IMR-90 (cell line): ENCODE data around the gene PARP14. TPM values are rescaled to one million over a fixed set of nuclear protein-coding genes. Genes with fewer than 3 reads are reported as not detected.

Source experiments
- ATAC-seq: fragments of 200-7000 bp; cut with Tn5 transposase; 2 replicates; pipeline ENCODE4 v1.9.1; 2020; ENCODE audit warnings: low read depth, mild to moderate bottlenecking, moderate library complexity
- BruUV-seq: library from RNA; stranded (reverse); fragments of 400-500 nt; replicated peaks from 2 replicates; lab custom pipeline; 2021; lab: Mats Ljungman, UMichigan
- CTCF ChIA-PET: fragments of 300-600 bp; formaldehyde crosslinking; extraction: SDS; loops from one replicate; lab custom pipeline; 2021; ENCODE audit warnings: antibody characterized with exemption; lab: Yijun Ruan, JAX
- POLR2A ChIA-PET: fragments of 300-600 bp; sonication (Branson Sonifier 250); formaldehyde crosslinking; loops from one replicate; lab custom pipeline; 2022; ENCODE audit warnings: antibody characterized with exemption; ENCODE audit not compliant: unreplicated experiment; lab: Charles Lee
- DNase-seq: peaks from one replicate; pipeline ENCODE4 v3.0.0; 2013
- H2AFZ ChIP-seq: replicated peaks from 2 replicates; pipeline ENCODE3; 2013; ENCODE audit warnings: low read length, mild to moderate bottlenecking; ENCODE audit not compliant: poor library complexity
- H2AK5ac ChIP-seq: 2 replicates; pipeline ENCODE4 v1.6.1; 2013; ENCODE audit warnings: low read depth, low read length, inconsistent platforms
- H2AK9ac ChIP-seq: replicated peaks from 2 replicates; pipeline ENCODE3; 2013; ENCODE audit warnings: mild to moderate bottlenecking, low read depth, low read length, moderate library complexity; ENCODE audit not compliant: poor library complexity
- H2BK120ac ChIP-seq: 2 replicates; pipeline ENCODE4 v1.6.1; 2013; ENCODE audit warnings: low read depth, low read length, inconsistent platforms
- H2BK15ac ChIP-seq: 3 replicates; pipeline ENCODE4 v1.6.1; 2013; ENCODE audit warnings: low read depth, low read length, inconsistent platforms
- H2BK20ac ChIP-seq: 2 replicates; pipeline ENCODE4 v1.6.1; 2013; ENCODE audit warnings: low read depth, mild to moderate bottlenecking, inconsistent platforms, low read length, moderate library complexity
- H2BK5ac ChIP-seq: 2 replicates; pipeline ENCODE4 v1.6.1; 2013; ENCODE audit warnings: mild to moderate bottlenecking, low read depth, low read length, inconsistent platforms; ENCODE audit not compliant: poor library complexity, severe bottlenecking
- H3K14ac ChIP-seq: replicated peaks from 2 replicates; pipeline ENCODE4 v1.6.1; 2013; ENCODE audit warnings: low read depth, low read length, inconsistent platforms
- H3K18ac ChIP-seq: 2 replicates; pipeline ENCODE4 v1.6.1; 2013; ENCODE audit warnings: low read depth, low read length, control low read depth
- H3K23ac ChIP-seq: 2 replicates; pipeline ENCODE4 v1.6.1; 2013; ENCODE audit warnings: low read depth, low read length, inconsistent platforms
- H3K27ac ChIP-seq: 2 replicates; pipeline ENCODE4 v1.5.1; 2013; ENCODE audit warnings: mild to moderate bottlenecking, control low read depth, low read length; ENCODE audit not compliant: insufficient read depth
- H3K27me3 ChIP-seq: 2 replicates; pipeline ENCODE4 v1.6.1; 2013; ENCODE audit warnings: low read length; ENCODE audit not compliant: control insufficient read depth, insufficient read depth
- H3K36me3 ChIP-seq: 2 replicates; pipeline ENCODE4 v1.6.1; 2013; ENCODE audit warnings: low read length, mixed read lengths; ENCODE audit not compliant: control insufficient read depth, insufficient read depth
- H3K4ac ChIP-seq: 2 replicates; pipeline ENCODE4 v1.6.1; 2013; ENCODE audit warnings: low read depth, low read length, inconsistent platforms
- H3K4me1 ChIP-seq: 2 replicates; pipeline ENCODE4 v1.6.1; 2013; ENCODE audit warnings: low read length, mixed read lengths; ENCODE audit not compliant: control insufficient read depth, insufficient read depth
- H3K4me2 ChIP-seq: 2 replicates; pipeline ENCODE4 v1.6.1; 2013; ENCODE audit warnings: low read depth, mild to moderate bottlenecking, control low read depth, low read length, moderate library complexity
- H3K4me3 ChIP-seq: 2 replicates; pipeline ENCODE4 v1.5.1; 2013; ENCODE audit warnings: low read depth, mild to moderate bottlenecking, control low read depth, low read length, moderate library complexity; ENCODE audit not compliant: insufficient read depth
- H3K56ac ChIP-seq: 2 replicates; pipeline ENCODE4 v1.6.1; 2013; ENCODE audit warnings: low read length, inconsistent platforms; ENCODE audit not compliant: insufficient read depth; ENCODE audit errors: extremely low read depth
- H3K79me1 ChIP-seq, 2 experiments: 2 replicates each; pipeline ENCODE4 v1.6.1; 2013; ENCODE audit warnings: low read length in 2 of 2, inconsistent platforms in 1 of 2, low read depth in 1 of 2
- H3K9ac ChIP-seq: 2 replicates; pipeline ENCODE4 v1.6.1; 2013; ENCODE audit warnings: low read depth, low read length, control low read depth
- H3K9me1 ChIP-seq: 2 replicates; pipeline ENCODE4 v1.6.1; 2013; ENCODE audit warnings: low read length, inconsistent platforms; ENCODE audit not compliant: insufficient read depth
- H3K9me3 ChIP-seq: 2 replicates; pipeline ENCODE4 v1.6.1; 2013; ENCODE audit warnings: low read length; ENCODE audit not compliant: control insufficient read depth, insufficient read depth
- H4K20me1 ChIP-seq: 2 replicates; pipeline ENCODE4 v1.6.1; 2013; ENCODE audit warnings: low read length, inconsistent platforms; ENCODE audit not compliant: insufficient read depth
- H4K5ac ChIP-seq: 2 replicates; pipeline ENCODE4 v1.6.1; 2013; ENCODE audit warnings: mild to moderate bottlenecking, low read depth, low read length, control low read depth
- H4K8ac ChIP-seq, 2 experiments: 2 replicates each; pipeline ENCODE4 v1.6.1; 2013; ENCODE audit warnings: low read depth in 2 of 2, low read length in 2 of 2, control low read depth in 1 of 2, inconsistent platforms in 1 of 2
- H4K91ac ChIP-seq: 2 replicates; pipeline ENCODE4 v1.6.1; 2013; ENCODE audit warnings: low read depth, low read length, inconsistent platforms; ENCODE audit not compliant: insufficient read depth
- CEBPB ChIP-seq: IDR thresholded peaks from 2 replicates; pipeline ENCODE4 v1.6.1; 2012; ENCODE audit warnings: low read depth, low read length, improper control_type of control experiment
- CHD1 ChIP-seq: IDR thresholded peaks from 2 replicates; pipeline ENCODE4 v1.6.1; 2012; ENCODE audit warnings: low read depth, low read length, improper control_type of control experiment
- CTCF ChIP-seq: conservative IDR thresholded peaks from 2 replicates; pipeline ENCODE4 v1.5.1; 2012; ENCODE audit warnings: mild to moderate bottlenecking, low read depth, low read length, improper control_type of control experiment
- ELK1 ChIP-seq: fragments of 150-350 bp; IDR thresholded peaks from 2 replicates; pipeline ENCODE4 v1.6.1; 2016; ENCODE audit warnings: low read depth, mild to moderate bottlenecking, low read length, moderate library complexity, borderline replicate concordance
- FOS ChIP-seq: fragments of 150-350 bp; IDR thresholded peaks from 2 replicates; pipeline ENCODE4 v1.6.1; 2016; ENCODE audit warnings: low read depth, low read length
- MAFK ChIP-seq: IDR thresholded peaks from 2 replicates; pipeline ENCODE4 v1.6.1; 2012; ENCODE audit warnings: low read depth, low read length, improper control_type of control experiment
- MAZ ChIP-seq: IDR thresholded peaks from 2 replicates; pipeline ENCODE4 v1.6.1; 2012; ENCODE audit warnings: low read depth, mild to moderate bottlenecking, low read length, improper control_type of control experiment, moderate library complexity, borderline replicate concordance
- NFE2L2 ChIP-seq: fragments of 150-350 bp; IDR thresholded peaks from 2 replicates; pipeline ENCODE4 v1.6.1; 2016; ENCODE audit warnings: low read depth, mild to moderate bottlenecking, low read length
- POLR2A ChIP-seq: IDR thresholded peaks from 2 replicates; pipeline ENCODE4 v1.6.1; 2012; ENCODE audit warnings: mild to moderate bottlenecking, low read depth, low read length
- SMC3 ChIP-seq: fragments of 150-350 bp; IDR thresholded peaks from 2 replicates; pipeline ENCODE4 v1.6.1; 2016; ENCODE audit warnings: low read depth, mild to moderate bottlenecking, antibody characterized with exemption, low read length, moderate library complexity
- USF2 ChIP-seq: fragments of 150-350 bp; IDR thresholded peaks from 2 replicates; pipeline ENCODE4 v1.6.1; 2017; ENCODE audit warnings: mild to moderate bottlenecking, antibody characterized with exemption, low read length, low read depth
- WGBS, 2 experiments: methylation state at CpG; one replicate each; pipeline versions ENCODE4 v1.1.5 to v1.1.7; 2013; ENCODE audit warnings: missing lambda C conversion rate in 2 of 2; ENCODE audit not compliant: insufficient read length in 1 of 2; ENCODE audit errors: extremely low coverage in 2 of 2; 5-methylcytosine and 5-hydroxymethylcytosine counted together
- dilution Hi-C: fragments of 300-500 bp; cut with HindIII; formaldehyde crosslinking; loops from one replicate; pipeline ENCODE4 v1.14.3; 2018; ENCODE audit warnings: low sequenced_read_pairs; ENCODE audit not compliant: unreplicated experiment
- in situ Hi-C: fragments of 300-500 bp; cut with MboI; formaldehyde crosslinking; loops from 3 replicates; pipeline ENCODE4 v1.14.3; 2019; ENCODE audit warnings: low sequenced_read_pairs, inconsistent platforms, mixed read lengths
- intact Hi-C: fragments of 100-400 bp; cut with micrococcal nuclease; formaldehyde crosslinking; loops from 2 replicates; pipeline ENCODE4 v1.10.0; 2022
- polyA plus RNA-seq, 3 experiments: library from polyadenylated mRNA; depleted of rRNA; stranded (reverse); fragments of >200 nt; gene quantifications; 2 replicates each; pipeline ENCODE4 v1.2.3, GENCODE V29; 2012; ENCODE audit warnings: low replicate concordance in 1 of 3
- total RNA-seq: library from RNA; depleted of rRNA; stranded (reverse); fragments of >200 nt; gene quantifications from 2 replicates; pipeline ENCODE4 v1.2.3, GENCODE V29; 2012

Gene PARP14
- total and polyA plus RNA-seq, 2 of the 4 experiments (the other 2 are of a cell fraction), result 9.3 to 23.1 TPM

- BruUV-seq, result no TSS peak
- H4K5ac ChIP-seq, result no peak overlapping the region
- peaks cover 18% of the 10 kb centered on the region for H3K36me3 ChIP-seq
- no peak overlapping the region for H2BK15ac ChIP-seq
- H3K9me3 ChIP-seq, result no peaks in the 10 kb centered on the region
- H3K4me1 ChIP-seq, result no peaks in the 10 kb centered on the region
- no peak overlapping the region for H3K56ac ChIP-seq
- H3K14ac ChIP-seq, result no peak overlapping the region
- DNase-seq (no peak), ATAC-seq (no peak)
- H2AK5ac ChIP-seq, result no peak overlapping the region
- no peak overlapping the region for H2AK9ac ChIP-seq
- H3K4me3 ChIP-seq, result no peak overlapping the region
- no peaks in the 10 kb centered on the region for H3K27me3 ChIP-seq
- dilution Hi-C loops, result no loop called here
- POLR2A ChIA-PET, result no interaction called here
- H3K18ac ChIP-seq, result no peak overlapping the region
- H3K4me2 ChIP-seq, result no peak overlapping the region
- 0 out of 4 replicates have a peak, but pooled peaks cover 0 to 2% of the 10 kb centered on the region in 2 experiments for H3K79me1 ChIP-seq
- no peak overlapping the region for H2BK5ac ChIP-seq
- no peaks in the 10 kb centered on the region for H4K20me1 ChIP-seq
- H2AFZ ChIP-seq, result no peak overlapping the region
- intact Hi-C loops, result loop anchor here (10.0 kb wide), 1 partner anchor 106 kb away; the partner anchor contains the start of genes HSPBAP1 and SLC49A4
- no peak overlapping the region for H4K8ac ChIP-seq
- CTCF ChIA-PET, result no interaction called here
- no peak overlapping the region for H3K27ac ChIP-seq
- H2BK120ac ChIP-seq, result no peak overlapping the region
- H2BK20ac ChIP-seq, result no peak overlapping the region
- H4K91ac ChIP-seq, result no peak overlapping the region
- no peak for TF ChIP-seq USF2
- no peak for TF ChIP-seq CTCF
- no peak for TF ChIP-seq NFE2L2
- no peak for TF ChIP-seq ELK1
- no peak for TF ChIP-seq SMC3
- no peak for TF ChIP-seq CEBPB
- no peak for TF ChIP-seq MAFK
- TF ChIP-seq FOS, result no peak
- no peak for TF ChIP-seq POLR2A
- TF ChIP-seq CHD1, result no peak
- no peak for TF ChIP-seq MAZ
- no peak overlapping the region for H3K4ac ChIP-seq
- peaks cover 11% of the 10 kb centered on the region; the same call in 1 of the 2 replicates for H3K9me1 ChIP-seq
- in situ Hi-C loops, result no loop called here
- H3K9ac ChIP-seq, result no peak overlapping the region
- no CpG with 5 or more reads among the region's 4 CpGs for WGBS, 2 experiments
- H3K23ac ChIP-seq, result no peak overlapping the region
Observed at GRCh38 chr3:122688996-122689395, 8.4 kb downstream of the PARP14 start.
